HL-60 (cell line): ENCODE results near the gene PAH.

ENCODE experiments used
- CTCF ChIP-seq: IDR thresholded peaks from one replicate; pipeline ENCODE4 v1.5.1; 2011; ENCODE audit warnings: low read length, control low read depth, inconsistent platforms; ENCODE audit not compliant: insufficient read depth
- POLR2AphosphoS5 ChIP-seq: IDR thresholded peaks from 2 replicates; pipeline ENCODE4 v1.6.1; 2012; ENCODE audit warnings: low read depth

- no peak for TF ChIP-seq CTCF
- TF ChIP-seq POLR2AphosphoS5 = no peak
These were observed 47.8 kb upstream of the PAH start for GRCh38 chr12:102964872-102965271.
